Measurements from ENCODE around the gene SETD1A.

GRCh38 chr16:30953111-30953510, 4.4 kb upstream of the SETD1A start:
- TF ChIP-seq CTCF (IDR thresholded peaks at IDR 0.05) (no peak), POLR2A (IDR thresholded peaks at IDR 0.05) (no peak), POLR2AphosphoS5 (IDR thresholded peaks at IDR 0.05) (no peak)
